Colon (tissue), 2 donors: ENCODE data around the gene DBNDD2.

Experiments
- FAIRE-seq: peaks from 2 replicates; lab custom pipeline; 2012; peaks lifted over from hg19 to GRCh38; lab: Jason Lieb, UNC
- donor health status: control.
- donor health status: control.

The DBNDD2 gene

GRCh38 chr20:45419188-45420091 lies 11.4 kb downstream of the DBNDD2 start:
- no peak for FAIRE-seq

GRCh38 chr20:45420125-45420524 lies 12.0 kb downstream of the DBNDD2 start:
- FAIRE-seq, result no peak

GRCh38 chr20:45423700-45424099 lies 15.6 kb downstream of the DBNDD2 start:
- FAIRE-seq, result no peak

GRCh38 chr20:45425561-45425960 lies 17.5 kb downstream of the DBNDD2 start:
- no peak for FAIRE-seq

GRCh38 chr20:45426320-45427016 lies 18.4 kb downstream of the DBNDD2 start:
- FAIRE-seq, result no peak

- FAIRE-seq, result no peak
These were observed 19.4 kb downstream of the DBNDD2 start for GRCh38 chr20:45427236-45428149.

GRCh38 chr20:45429618-45430017 lies 21.5 kb downstream of the DBNDD2 start:
- no peak for FAIRE-seq

- FAIRE-seq, result no peak
These were observed 24.2 kb downstream of the DBNDD2 start for GRCh38 chr20:45432294-45432693.

GRCh38 chr20:45433316-45433715 lies 25.2 kb downstream of the DBNDD2 start:
- no peak for FAIRE-seq

GRCh38 chr20:45433976-45434375 lies 25.9 kb downstream of the DBNDD2 start:
- FAIRE-seq, result no peak

- FAIRE-seq, result no peak
These were observed 28.8 kb downstream of the DBNDD2 start for GRCh38 chr20:45436732-45437485.

- no peak for FAIRE-seq
These were observed 32.3 kb downstream of the DBNDD2 start for GRCh38 chr20:45440424-45440823.

GRCh38 chr20:45440891-45441685 lies 33.0 kb downstream of the DBNDD2 start:
- FAIRE-seq, result no peak

GRCh38 chr20:45441746-45442145 lies 33.7 kb downstream of the DBNDD2 start:
- FAIRE-seq, result no peak

GRCh38 chr20:45444050-45444449 lies 36.0 kb downstream of the DBNDD2 start:
- no peak for FAIRE-seq

GRCh38 chr20:45445805-45446562 lies 37.9 kb downstream of the DBNDD2 start:
- no peak for FAIRE-seq

GRCh38 chr20:45448270-45448669 lies 40.2 kb downstream of the DBNDD2 start:
- no peak for FAIRE-seq

- FAIRE-seq, result no peak
These were observed 41.4 kb downstream of the DBNDD2 start for GRCh38 chr20:45449528-45449927.

GRCh38 chr20:45450097-45450818 lies 42.2 kb downstream of the DBNDD2 start:
- no peak for FAIRE-seq
